ENCODE data around the gene CALML6.
"Not testable (repeated sequence)": the region's sequence is repeated elsewhere in the genome, so short reads cannot be mapped to it uniquely, and the experiment has no call there.

The CALML6 gene

GRCh38 chr1:1924386-1924785 lies 9.3 kb downstream of the CALML6 start:
- Mint-ChIP-seq H3K27me3 (peaks cover 35% of the 10 kb centered on the region), H3K27ac (no peak overlapping the region)
- no peak for ATAC-seq

GRCh38 chr1:1924849-1925248 lies 9.8 kb downstream of the CALML6 start:
- no peak overlapping the region for H3K4me3 Mint-ChIP-seq
- H3K4me1 Mint-ChIP-seq, result no peaks in the 10 kb centered on the region
- no peaks in the 10 kb centered on the region for H3K36me3 Mint-ChIP-seq
- ATAC-seq, result no peak
- H3K27ac Mint-ChIP-seq, result no peak overlapping the region
- peaks cover 35% of the 10 kb centered on the region for H3K27me3 Mint-ChIP-seq
- H3K9me3 Mint-ChIP-seq, result no peaks in the 10 kb centered on the region

More at GRCh38 chr1:1924386-1924785, 9.3 kb downstream of the CALML6 start:
- Mint-ChIP-seq H3K9me3 (no peaks in the 10 kb centered on the region), H3K36me3 (no peaks in the 10 kb centered on the region), H3K4me1 (no peaks in the 10 kb centered on the region), H3K4me3 (no peak overlapping the region)

- no peaks in the 10 kb centered on the region for H3K4me1 Mint-ChIP-seq
- no peak overlapping the region for H3K27ac Mint-ChIP-seq
- no peak for ATAC-seq
- H3K36me3 Mint-ChIP-seq, result no peaks in the 10 kb centered on the region
- no peaks in the 10 kb centered on the region for H3K9me3 Mint-ChIP-seq
- H3K27me3 Mint-ChIP-seq, result peaks cover 35% of the 10 kb centered on the region
- no peak overlapping the region for H3K4me3 Mint-ChIP-seq
These were observed 10.6 kb downstream of the CALML6 start for GRCh38 chr1:1925437-1926345.

- Mint-ChIP-seq H3K4me1 (no peaks in the 10 kb centered on the region), H3K9me3 (no peaks in the 10 kb centered on the region), H3K27me3 (peaks cover 35% of the 10 kb centered on the region), H3K27ac (no peak overlapping the region), H3K4me3 (no peak overlapping the region), H3K36me3 (no peaks in the 10 kb centered on the region)
- no peak for ATAC-seq
These were observed 11.3 kb downstream of the CALML6 start for GRCh38 chr1:1926346-1926811.

- H3K4me1 Mint-ChIP-seq, result no peaks in the 10 kb centered on the region
These were observed 12.0 kb downstream of the CALML6 start for GRCh38 chr1:1926886-1927660.

GRCh38 chr1:1927751-1928150 lies 12.7 kb downstream of the CALML6 start:
- H3K9me3 Mint-ChIP-seq, result no peaks in the 10 kb centered on the region

More at GRCh38 chr1:1926886-1927660, 12.0 kb downstream of the CALML6 start:
- ATAC-seq, result no peak
- no peaks in the 10 kb centered on the region for H3K9me3 Mint-ChIP-seq
- no peak overlapping the region for H3K27ac Mint-ChIP-seq
- H3K4me3 Mint-ChIP-seq, result no peak overlapping the region
- H3K36me3 Mint-ChIP-seq, result no peaks in the 10 kb centered on the region
- H3K27me3 Mint-ChIP-seq, result peaks cover 33% of the 10 kb centered on the region

GRCh38 chr1:1928231-1929101 lies 13.4 kb downstream of the CALML6 start:
- no peaks in the 10 kb centered on the region for H3K9me3 Mint-ChIP-seq

More at GRCh38 chr1:1927751-1928150, 12.7 kb downstream of the CALML6 start:
- Mint-ChIP-seq H3K27me3 (peaks cover 26% of the 10 kb centered on the region), H3K4me3 (no peak overlapping the region), H3K4me1 (no peaks in the 10 kb centered on the region), H3K27ac (no peak overlapping the region), H3K36me3 (no peaks in the 10 kb centered on the region)
- no peak for ATAC-seq

GRCh38 chr1:1929102-1929638 lies 14.1 kb downstream of the CALML6 start:
- peaks cover 20% of the 10 kb centered on the region for H3K27me3 Mint-ChIP-seq
- H3K4me3 Mint-ChIP-seq, result no peak overlapping the region
- no peaks in the 10 kb centered on the region for H3K4me1 Mint-ChIP-seq
- no peak overlapping the region for H3K27ac Mint-ChIP-seq
- ATAC-seq, result peak; percentile 50
- peaks cover under 1% of the 10 kb centered on the region for H3K9me3 Mint-ChIP-seq
- H3K36me3 Mint-ChIP-seq, result no peaks in the 10 kb centered on the region

More at GRCh38 chr1:1928231-1929101, 13.4 kb downstream of the CALML6 start:
- Mint-ChIP-seq H3K27me3 (peaks cover 20% of the 10 kb centered on the region), H3K36me3 (no peaks in the 10 kb centered on the region), H3K4me1 (no peaks in the 10 kb centered on the region), H3K4me3 (no peak overlapping the region), H3K27ac (no peak overlapping the region)
- ATAC-seq, result no peak

GRCh38 chr1:1929639-1930545 lies 14.8 kb downstream of the CALML6 start:
- peaks cover 13% of the 10 kb centered on the region for H3K27me3 Mint-ChIP-seq
- no peak overlapping the region for H3K27ac Mint-ChIP-seq
- peaks cover 8% of the 10 kb centered on the region for H3K9me3 Mint-ChIP-seq
- ATAC-seq, result peak; percentile 22
- H3K4me3 Mint-ChIP-seq, result no peak overlapping the region
- H3K36me3 Mint-ChIP-seq, result no peaks in the 10 kb centered on the region
- H3K4me1 Mint-ChIP-seq, result no peaks in the 10 kb centered on the region

GRCh38 chr1:1934848-1935247 lies 19.8 kb downstream of the CALML6 start:
- not testable (repeated sequence) for H3K4me3 Mint-ChIP-seq, H3K36me3 Mint-ChIP-seq, ATAC-seq, H3K4me1 Mint-ChIP-seq, H3K27me3 Mint-ChIP-seq, H3K27ac Mint-ChIP-seq
- peaks cover 11% of the 10 kb centered on the region for H3K9me3 Mint-ChIP-seq

- peaks cover 11% of the 10 kb centered on the region for H3K9me3 Mint-ChIP-seq
- no peaks in the 10 kb centered on the region for H3K36me3 Mint-ChIP-seq
- H3K27ac Mint-ChIP-seq, result no peak overlapping the region
- H3K4me3 Mint-ChIP-seq, result no peak overlapping the region
- peaks cover 9% of the 10 kb centered on the region for H3K27me3 Mint-ChIP-seq
- no peaks in the 10 kb centered on the region for H3K4me1 Mint-ChIP-seq
- ATAC-seq, result no peak
These were observed 22.0 kb downstream of the CALML6 start for GRCh38 chr1:1937061-1937460.

GRCh38 chr1:1937549-1938275 lies 22.7 kb downstream of the CALML6 start:
- no peak for ATAC-seq
- Mint-ChIP-seq H3K27ac (no peak overlapping the region), H3K4me1 (no peaks in the 10 kb centered on the region), H3K9me3 (peaks cover 11% of the 10 kb centered on the region), H3K36me3 (no peaks in the 10 kb centered on the region), H3K27me3 (peaks cover 9% of the 10 kb centered on the region), H3K4me3 (no peak overlapping the region)

- H3K27ac Mint-ChIP-seq, result no peak overlapping the region
- peaks cover 9% of the 10 kb centered on the region for H3K27me3 Mint-ChIP-seq
- no peak overlapping the region for H3K4me3 Mint-ChIP-seq
- H3K4me1 Mint-ChIP-seq, result no peaks in the 10 kb centered on the region
- ATAC-seq, result no peak
- H3K9me3 Mint-ChIP-seq, result peaks cover 11% of the 10 kb centered on the region
- H3K36me3 Mint-ChIP-seq, result no peaks in the 10 kb centered on the region
These were observed 23.2 kb downstream of the CALML6 start for GRCh38 chr1:1938276-1938573.

Data from stimulated activated memory B cell treated with anti-CD40 and anti-IgM and Interleukin-4, amounts not matched to agents 10 μg/mL and 1 μg/mL and 100 μg/mL, for 72 hours (primary cell).